Keratinocyte (primary cell): Measurements from ENCODE around the gene PIP5K1A. TPM values are rescaled to one million over a fixed set of nuclear protein-coding genes. Genes with fewer than 3 reads are reported as not detected.

ENCODE experiments used
- DNase-seq: peaks from one replicate; pipeline ENCODE4 v3.0.0-alpha.2; 2011; ENCODE audit warnings: low read depth, missing footprints, low spot score
- FAIRE-seq: peaks from 2 replicates; lab custom pipeline; 2011; peaks lifted over from hg19 to GRCh38; lab: Jason Lieb, UNC
- H2AFZ ChIP-seq: 2 replicates; pipeline ENCODE4 v1.6.0; 2012; ENCODE audit warnings: low read length, control low read depth, inconsistent platforms; ENCODE audit not compliant: control insufficient read depth
- H3K27ac ChIP-seq: 2 replicates; pipeline ENCODE4 v1.5.1; 2011; ENCODE audit warnings: low read length; ENCODE audit not compliant: control insufficient read depth, insufficient read depth
- H3K27me3 ChIP-seq: 3 replicates; pipeline ENCODE4 v1.6.0; 2011; ENCODE audit warnings: low read length; ENCODE audit not compliant: control insufficient read depth, insufficient read depth; ENCODE audit errors: extremely low read depth
- H3K36me3 ChIP-seq, 2 experiments: 2 replicates in 1 of 2; 3 replicates in 1 of 2; pipeline ENCODE4 v1.5.1; 2011; ENCODE audit warnings: low read length in 2 of 2, mild to moderate bottlenecking in 1 of 2; ENCODE audit not compliant: control insufficient read depth in 2 of 2, insufficient read depth in 2 of 2; ENCODE audit errors: extremely low read depth in 1 of 2
- H3K4me1 ChIP-seq: 3 replicates; pipeline ENCODE4 v1.5.1; 2011; ENCODE audit warnings: low read length; ENCODE audit not compliant: control insufficient read depth, insufficient read depth; ENCODE audit errors: extremely low read depth
- H3K4me2 ChIP-seq: 3 replicates; pipeline ENCODE4 v1.6.0; 2011; ENCODE audit warnings: low read depth, low read length; ENCODE audit not compliant: control insufficient read depth, insufficient read depth; ENCODE audit errors: extremely low read depth
- H3K4me3 ChIP-seq, 3 experiments: fragments of 200-600 bp in 1 of 3; sonication (generic) in 1 of 3; 2 replicates in 2 of 3; 3 replicates in 1 of 3; pipeline ENCODE4 v1.5.1; 2011 to 2016; ENCODE audit warnings: low read length in 3 of 3, mild to moderate bottlenecking in 3 of 3, control low read depth in 2 of 3, inconsistent platforms in 1 of 3, low read depth in 1 of 3, mixed read lengths in 1 of 3, mixed run types in 1 of 3, moderate library complexity in 1 of 3; ENCODE audit not compliant: control insufficient read depth in 2 of 3, insufficient read depth in 2 of 3; ENCODE audit errors: extremely low read depth in 1 of 3
- H3K79me2 ChIP-seq: 2 replicates; pipeline ENCODE4 v1.6.0; 2012; ENCODE audit warnings: low read length; ENCODE audit not compliant: control insufficient read depth, insufficient read depth
- H3K9ac ChIP-seq: 3 replicates; pipeline ENCODE4 v1.6.0; 2011; ENCODE audit warnings: low read length; ENCODE audit not compliant: control insufficient read depth, insufficient read depth; ENCODE audit errors: extremely low read depth
- H3K9me1 ChIP-seq: 3 replicates; pipeline ENCODE4 v1.6.0; 2011; ENCODE audit warnings: low read length; ENCODE audit not compliant: control insufficient read depth, insufficient read depth; ENCODE audit errors: extremely low read depth
- H3K9me3 ChIP-seq: 2 replicates; pipeline ENCODE4 v1.5.1; 2012; ENCODE audit warnings: low read depth, low read length; ENCODE audit not compliant: control insufficient read depth
- H4K20me1 ChIP-seq: 3 replicates; pipeline ENCODE4 v1.6.0; 2011; ENCODE audit warnings: low read length; ENCODE audit not compliant: control insufficient read depth, insufficient read depth; ENCODE audit errors: extremely low read depth
- CTCF ChIP-seq, 3 experiments: IDR thresholded peaks in 1 of 3; conservative IDR thresholded peaks in 1 of 3; optimal IDR thresholded peaks in 1 of 3; 2 replicates in 2 of 3; 3 replicates in 1 of 3; pipeline versions ENCODE3 to v1.5.1; 2011; ENCODE audit warnings: low read length in 3 of 3, mild to moderate bottlenecking in 3 of 3, moderate library complexity in 2 of 3, control low read depth in 1 of 3, inconsistent platforms in 1 of 3; ENCODE audit not compliant: insufficient read depth in 2 of 3; ENCODE audit errors: extremely low read depth in 1 of 3
- EZH2 ChIP-seq: IDR thresholded peaks from one replicate; pipeline ENCODE4 v1.6.1; 2012; ENCODE audit warnings: inconsistent platforms, mild to moderate bottlenecking, low read length, moderate library complexity
- dilution Hi-C: fragments of 300-500 bp; cut with MboI; formaldehyde crosslinking; loops from one replicate; pipeline ENCODE4 v1.7.0; 2020; ENCODE audit warnings: low sequenced_read_pairs; ENCODE audit not compliant: extremely low pct_ligation_motif_present
- polyA plus RNA-seq, 5 experiments: library from polyadenylated mRNA; depleted of rRNA in 3 of 5; stranded (reverse) in 3 of 5; stranded (forward) in 1 of 5; unstranded in 1 of 5; fragments of >200 nt; gene quantifications; 1 replicate in 1 of 5; 2 replicates in 3 of 5; 3 replicates in 1 of 5; pipeline versions ENCODE4 v1.2.1 to v1.2.3, GENCODE V29; 2011 to 2012; ENCODE audit warnings: missing spikeins in 2 of 5, low read depth in 1 of 5, low replicate concordance in 1 of 5

The PIP5K1A gene
- polyA plus RNA-seq, 1 donor (not counting 4 experiments of a cell fraction or from before 2014, with no cell fraction given) = 124 TPM

- peak within 1 kb of the TSS; percentile 95 for H3K9ac ChIP-seq
- dilution Hi-C loops = no loop called here
- H3K4me2 ChIP-seq = peak within 1 kb of the TSS; percentile 75
- H3K36me3 ChIP-seq = peaks cover 5 to 9% of the 10 kb centered on the region in 2 experiments
- peaks cover 36% of the 10 kb centered on the region for H3K79me2 ChIP-seq
- no peak for FAIRE-seq
- H3K27me3 ChIP-seq = no peaks in the 10 kb centered on the region
- no peaks in the 10 kb centered on the region for H3K9me3 ChIP-seq
- DNase-seq = no peak
- peak within 1 kb of the TSS; percentile 91 for H3K27ac ChIP-seq
- H3K9me1 ChIP-seq = no peaks in the 10 kb centered on the region
- H3K4me3 ChIP-seq = peak within 1 kb of the TSS; percentile 60 to 95 (median 80)
- peak within 1 kb of the TSS; percentile 86 for H2AFZ ChIP-seq
- TF ChIP-seq EZH2 (no peak), CTCF (optimal IDR thresholded peaks at IDR 0.05 in 1 of 3, IDR thresholded peaks at IDR 0.05 in 1 of 3, conservative IDR thresholded peaks at IDR 0.05 in 1 of 3; ENCODE audit: extremely low read depth in 1 of 3, insufficient read depth in 2 of 3, low read length in 3 of 3) (no peak)
- peaks cover 29% of the 10 kb centered on the region for H3K4me1 ChIP-seq
- no peaks in the 10 kb centered on the region for H4K20me1 ChIP-seq
Observed at GRCh38 chr1:151189637-151190445, 8.5 kb upstream of the PIP5K1A start, which contains the start of gene VPS72. Gene VPS72, minus strand, starts transcription at chr1:151190197. Its CDS starts 76 bp downstream, at chr1:151190121.

- DNase-seq (no peak), FAIRE-seq (no peak)
- H3K9me1 ChIP-seq = no peaks in the 10 kb centered on the region
- peaks cover 26% of the 10 kb centered on the region for H3K79me2 ChIP-seq
- no peak overlapping the region for H3K4me2 ChIP-seq
- no peak for TF ChIP-seq CTCF (optimal IDR thresholded peaks at IDR 0.05 in 1 of 3, IDR thresholded peaks at IDR 0.05 in 1 of 3, conservative IDR thresholded peaks at IDR 0.05 in 1 of 3; ENCODE audit: extremely low read depth in 1 of 3, insufficient read depth in 2 of 3, low read length in 3 of 3)
- TF ChIP-seq EZH2 = no peak
- no peak overlapping the region for H3K9ac ChIP-seq
- H3K9me3 ChIP-seq = no peaks in the 10 kb centered on the region
- dilution Hi-C loops = no loop called here
- no peaks in the 10 kb centered on the region for H4K20me1 ChIP-seq
- H2AFZ ChIP-seq = no peak overlapping the region
- H3K4me1 ChIP-seq = peaks cover 30% of the 10 kb centered on the region
- H3K27ac ChIP-seq = no peak overlapping the region
- no peak overlapping the region for H3K4me3 ChIP-seq
- no peaks in the 10 kb centered on the region for H3K27me3 ChIP-seq
- H3K36me3 ChIP-seq = no peaks in the 10 kb centered on the region
Observed at GRCh38 chr1:151192047-151192446, 6.3 kb upstream of the PIP5K1A start.
